ENCODE data around the gene FNDC3B. TPM values are rescaled to one million over a fixed set of nuclear protein-coding genes. Genes with fewer than 3 reads are reported as not detected.
A peak's percentile ranks its signal among the peaks of the same experiment; 100 is the strongest.

The FNDC3B gene
- total RNA-seq, 1 donor from 2014 or later: 204 TPM

DNA sequence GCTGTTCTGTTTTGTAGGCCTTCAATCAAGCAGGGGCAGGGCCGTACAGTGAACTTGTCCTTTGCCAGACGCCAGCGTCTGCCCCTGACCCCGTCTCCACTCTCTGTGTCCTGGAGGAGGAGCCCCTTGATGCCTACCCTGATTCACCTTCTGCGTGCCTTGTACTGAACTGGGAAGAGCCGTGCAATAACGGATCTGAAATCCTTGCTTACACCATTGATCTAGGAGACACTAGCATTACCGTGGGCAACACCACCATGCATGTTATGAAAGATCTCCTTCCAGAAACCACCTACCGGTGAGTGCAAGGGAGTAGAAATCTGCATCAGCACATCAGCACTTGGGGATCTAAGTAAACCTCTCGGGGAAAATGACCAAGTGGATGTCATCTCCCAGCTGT is 313.4 kb downstream of the FNDC3B start:
- peak overlapping the region; percentile 15 for H3K4me3 Mint-ChIP-seq (ENCODE audit: unreplicated experiment)
- no peaks in the 10 kb centered on the region for H3K9me3 Mint-ChIP-seq (ENCODE audit: unreplicated experiment)
- H3K27ac Mint-ChIP-seq (ENCODE audit: unreplicated experiment): no peak overlapping the region

DNA sequence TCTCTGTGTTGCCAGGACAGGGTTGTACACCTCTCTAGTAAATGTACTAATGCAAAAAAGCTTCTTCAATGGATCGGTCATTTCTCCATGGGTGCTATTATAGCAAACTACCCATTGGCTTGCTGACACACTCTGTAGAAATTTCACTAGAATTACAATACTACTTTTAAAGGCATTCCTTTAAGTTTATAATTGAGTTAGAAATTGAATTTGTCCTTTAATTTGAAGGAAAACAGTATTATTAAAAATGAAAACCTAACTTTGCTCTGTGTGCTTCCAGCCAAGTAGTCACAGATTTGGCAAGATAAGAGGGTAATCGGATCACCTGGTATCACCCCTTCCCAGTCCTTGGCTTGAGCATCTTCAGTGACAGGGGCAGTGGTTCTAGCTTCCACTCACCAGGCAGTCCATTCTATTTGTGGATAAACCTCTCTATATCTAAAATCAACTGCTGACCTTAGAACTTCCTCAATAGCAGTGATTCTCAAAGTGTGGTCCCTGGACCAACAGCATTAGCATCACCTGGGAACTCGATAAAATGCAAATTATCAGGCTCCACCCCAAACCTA is 315.6 kb downstream of the FNDC3B start:
- H3K9me3 Mint-ChIP-seq (ENCODE audit: unreplicated experiment): no peaks in the 10 kb centered on the region
- no peaks in the 10 kb centered on the region for H3K4me1 Mint-ChIP-seq (ENCODE audit: unreplicated experiment)
- TF ChIP-seq, protein P1, sequence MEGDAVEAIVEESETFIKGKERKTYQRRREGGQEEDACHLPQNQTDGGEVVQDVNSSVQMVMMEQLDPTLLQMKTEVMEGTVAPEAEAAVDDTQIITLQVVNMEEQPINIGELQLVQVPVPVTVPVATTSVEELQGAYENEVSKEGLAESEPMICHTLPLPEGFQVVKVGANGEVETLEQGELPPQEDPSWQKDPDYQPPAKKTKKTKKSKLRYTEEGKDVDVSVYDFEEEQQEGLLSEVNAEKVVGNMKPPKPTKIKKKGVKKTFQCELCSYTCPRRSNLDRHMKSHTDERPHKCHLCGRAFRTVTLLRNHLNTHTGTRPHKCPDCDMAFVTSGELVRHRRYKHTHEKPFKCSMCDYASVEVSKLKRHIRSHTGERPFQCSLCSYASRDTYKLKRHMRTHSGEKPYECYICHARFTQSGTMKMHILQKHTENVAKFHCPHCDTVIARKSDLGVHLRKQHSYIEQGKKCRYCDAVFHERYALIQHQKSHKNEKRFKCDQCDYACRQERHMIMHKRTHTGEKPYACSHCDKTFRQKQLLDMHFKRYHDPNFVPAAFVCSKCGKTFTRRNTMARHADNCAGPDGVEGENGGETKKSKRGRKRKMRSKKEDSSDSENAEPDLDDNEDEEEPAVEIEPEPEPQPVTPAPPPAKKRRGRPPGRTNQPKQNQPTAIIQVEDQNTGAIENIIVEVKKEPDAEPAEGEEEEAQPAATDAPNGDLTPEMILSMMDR (IDR thresholded peaks at IDR 0.05; ENCODE audit: unreplicated experiment): no peak
- no peak overlapping the region for H3K27ac Mint-ChIP-seq (ENCODE audit: unreplicated experiment)
- peaks cover 8% of the 10 kb centered on the region for H3K27me3 Mint-ChIP-seq (ENCODE audit: unreplicated experiment)
- DNase-seq (ENCODE audit: low spot score): no peak
- no peak overlapping the region for H3K4me3 Mint-ChIP-seq (ENCODE audit: unreplicated experiment)
- H3K36me3 Mint-ChIP-seq (ENCODE audit: low read depth, unreplicated experiment): peaks cover 37% of the 10 kb centered on the region

More for the DNA sequence above, 313.4 kb downstream of the FNDC3B start:
- peaks cover 8% of the 10 kb centered on the region for H3K27me3 Mint-ChIP-seq (ENCODE audit: unreplicated experiment)
- peaks cover 40% of the 10 kb centered on the region for H3K36me3 Mint-ChIP-seq (ENCODE audit: low read depth, unreplicated experiment)
- DNase-seq (ENCODE audit: low spot score): no peak
- TF ChIP-seq, protein P1 (IDR thresholded peaks at IDR 0.05; ENCODE audit: unreplicated experiment): no peak
- H3K4me1 Mint-ChIP-seq (ENCODE audit: unreplicated experiment): no peaks in the 10 kb centered on the region

DNA sequence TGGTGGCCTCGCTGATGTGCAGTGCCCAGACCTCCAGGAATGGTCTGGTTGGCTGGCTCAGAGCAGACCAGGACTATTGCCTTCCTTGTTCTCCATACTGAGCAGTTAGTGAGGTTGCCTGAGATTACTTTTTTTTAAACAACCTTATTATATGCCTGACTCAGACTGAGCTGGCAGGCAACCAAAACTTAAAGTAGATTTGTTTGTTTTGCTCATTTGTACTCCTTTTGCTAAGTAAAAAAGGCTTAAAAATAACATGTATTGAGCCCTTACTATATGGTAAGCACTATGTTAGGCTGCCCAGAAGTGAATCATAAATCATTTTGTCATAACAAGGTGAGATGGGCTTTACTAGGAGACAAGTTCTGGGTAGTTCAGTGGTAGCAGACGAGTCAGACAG is 316.5 kb downstream of the FNDC3B start:
- H3K36me3 Mint-ChIP-seq (ENCODE audit: low read depth, unreplicated experiment): peaks cover 37% of the 10 kb centered on the region
- TF ChIP-seq, protein P1 (IDR thresholded peaks at IDR 0.05; ENCODE audit: unreplicated experiment): no peak
- no peak overlapping the region for H3K27ac Mint-ChIP-seq (ENCODE audit: unreplicated experiment)
- no peak overlapping the region for H3K4me3 Mint-ChIP-seq (ENCODE audit: unreplicated experiment)
- DNase-seq (ENCODE audit: low spot score): no peak
- no peaks in the 10 kb centered on the region for H3K4me1 Mint-ChIP-seq (ENCODE audit: unreplicated experiment)
- peaks cover 8% of the 10 kb centered on the region for H3K27me3 Mint-ChIP-seq (ENCODE audit: unreplicated experiment)
- H3K9me3 Mint-ChIP-seq (ENCODE audit: unreplicated experiment): no peaks in the 10 kb centered on the region

DNA sequence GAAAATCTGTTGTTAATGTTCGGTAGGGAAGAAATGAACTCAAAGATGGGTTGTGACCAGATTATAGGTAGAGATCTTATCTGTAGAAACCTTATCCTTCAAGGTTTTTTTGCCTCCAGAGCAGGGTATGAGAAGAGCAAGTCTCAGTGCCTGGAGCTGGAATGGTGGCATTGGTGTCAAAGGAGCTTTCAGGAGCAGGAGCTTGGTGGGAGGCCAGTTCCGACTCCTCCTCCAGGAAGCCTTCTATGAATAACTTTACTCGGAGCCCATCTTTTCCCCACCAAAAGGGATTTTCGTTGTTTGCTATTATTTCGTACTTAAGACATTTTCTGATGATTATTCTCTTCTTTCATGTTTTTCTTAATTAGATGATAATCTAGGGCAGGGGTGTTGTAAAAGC is 317.0 kb downstream of the FNDC3B start:
- H3K27me3 Mint-ChIP-seq (ENCODE audit: unreplicated experiment): peaks cover 7% of the 10 kb centered on the region
- DNase-seq (ENCODE audit: low spot score): no peak
- H3K36me3 Mint-ChIP-seq (ENCODE audit: low read depth, unreplicated experiment): peaks cover 39% of the 10 kb centered on the region
- no peak overlapping the region for H3K27ac Mint-ChIP-seq (ENCODE audit: unreplicated experiment)
- no peak overlapping the region for H3K4me3 Mint-ChIP-seq (ENCODE audit: unreplicated experiment)
- no peaks in the 10 kb centered on the region for H3K9me3 Mint-ChIP-seq (ENCODE audit: unreplicated experiment)
- TF ChIP-seq, protein P1 (IDR thresholded peaks at IDR 0.05; ENCODE audit: unreplicated experiment): no peak
- no peaks in the 10 kb centered on the region for H3K4me1 Mint-ChIP-seq (ENCODE audit: unreplicated experiment)

DNA sequence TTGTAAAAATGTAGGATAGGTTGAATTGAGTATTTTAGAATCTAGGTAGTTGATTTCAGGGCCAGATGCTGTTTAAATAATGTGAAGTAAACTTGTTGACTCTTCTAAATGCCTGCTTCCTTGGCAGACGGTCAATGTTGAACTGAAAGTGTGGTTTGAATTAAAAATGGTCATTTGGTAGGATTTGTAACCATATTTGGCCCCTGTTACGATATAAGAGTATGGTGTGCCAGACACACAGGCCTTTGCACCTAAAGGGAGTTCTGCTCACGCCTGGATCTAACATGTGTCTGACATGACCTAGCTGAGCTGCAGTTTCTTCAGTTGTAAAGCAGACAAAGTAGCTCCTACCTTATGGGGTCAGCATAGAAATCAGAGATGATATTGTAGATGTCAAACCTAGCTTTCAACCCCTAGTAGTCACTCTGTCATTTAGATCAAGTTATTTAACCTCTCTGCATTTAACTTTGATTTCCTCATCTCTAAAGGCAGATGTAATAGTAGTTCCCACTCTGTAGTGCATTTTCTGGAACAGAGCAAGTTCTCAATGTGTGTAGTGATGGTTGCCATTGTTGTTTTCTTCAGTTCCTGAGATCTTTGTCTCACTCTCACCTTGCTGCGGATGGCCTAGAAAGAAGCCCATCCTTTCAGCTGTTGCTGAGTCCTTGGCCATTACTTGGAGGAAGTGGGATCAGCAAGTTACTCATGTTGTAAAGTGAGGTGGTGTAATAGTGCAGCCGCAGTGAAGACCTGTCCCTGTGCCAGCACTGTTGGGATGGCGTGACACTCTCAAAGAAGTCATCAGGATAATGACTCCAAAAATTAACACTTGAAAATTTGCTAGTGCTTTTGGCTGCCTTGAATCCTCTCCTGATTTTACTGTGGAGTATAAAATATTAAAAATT is 318.7 kb downstream of the FNDC3B start:
- TF ChIP-seq, protein P1 (IDR thresholded peaks at IDR 0.05; ENCODE audit: unreplicated experiment): no peak
- H3K27me3 Mint-ChIP-seq (ENCODE audit: unreplicated experiment): peaks cover 2% of the 10 kb centered on the region
- H3K9me3 Mint-ChIP-seq (ENCODE audit: unreplicated experiment): no peaks in the 10 kb centered on the region
- peak overlapping the region; percentile 4 for H3K4me3 Mint-ChIP-seq (ENCODE audit: unreplicated experiment)
- H3K4me1 Mint-ChIP-seq (ENCODE audit: unreplicated experiment): no peaks in the 10 kb centered on the region
- peak overlapping the region; percentile 17 for H3K27ac Mint-ChIP-seq (ENCODE audit: unreplicated experiment)
- no peak for DNase-seq (ENCODE audit: low spot score)
- H3K36me3 Mint-ChIP-seq (ENCODE audit: low read depth, unreplicated experiment): peaks cover 32% of the 10 kb centered on the region

Measured in endothelial cell (in vitro differentiated cells).